Epithelial cell of prostate (primary cell): Measurements from ENCODE around the gene FITM1.

Experiments used
- DNase-seq: peaks from one replicate; pipeline ENCODE4 v3.0.0-alpha.2; 2011; ENCODE audit warnings: low read depth, low spot score
- H3K27ac ChIP-seq: fragments of 450-650 bp; 2 replicates; pipeline ENCODE4 v1.5.1; 2017; ENCODE audit warnings: mild to moderate bottlenecking

The FITM1 gene

GRCh38 chr14:24130380-24130716 lies at the start of gene FITM1:
TSS of gene FITM1 (plus strand) at chr14:24130659. CDS start at chr14:24131564, 905 bp downstream.
- no peak for DNase-seq
- no peak within 1 kb of the TSS for H3K27ac ChIP-seq

GRCh38 chr14:24080888-24081738 lies 49.3 kb upstream of the FITM1 start:
- no peak overlapping the region for H3K27ac ChIP-seq
- no peak for DNase-seq

GRCh38 chr14:24081739-24082211 lies 48.7 kb upstream of the FITM1 start:
- no peak for DNase-seq
- no peak overlapping the region for H3K27ac ChIP-seq

- DNase-seq = no peak
- H3K27ac ChIP-seq = no peak overlapping the region
Observed at GRCh38 chr14:24082411-24083080, 47.9 kb upstream of the FITM1 start.

GRCh38 chr14:24083462-24083861 lies 47.0 kb upstream of the FITM1 start:
- H3K27ac ChIP-seq = no peak overlapping the region
- no peak for DNase-seq

- H3K27ac ChIP-seq = no peak overlapping the region
- no peak for DNase-seq
Observed at GRCh38 chr14:24084440-24084839, 46.0 kb upstream of the FITM1 start.

- no peak for DNase-seq
- H3K27ac ChIP-seq = no peak overlapping the region
Observed at GRCh38 chr14:24085215-24085614, 45.2 kb upstream of the FITM1 start.

GRCh38 chr14:24086193-24086955 lies 44.1 kb upstream of the FITM1 start:
- H3K27ac ChIP-seq = no peak overlapping the region
- no peak for DNase-seq

GRCh38 chr14:24087004-24087403 lies 43.5 kb upstream of the FITM1 start:
- DNase-seq = no peak
- no peak overlapping the region for H3K27ac ChIP-seq

GRCh38 chr14:24088095-24088494 lies 42.4 kb upstream of the FITM1 start:
- DNase-seq = no peak
- no peak overlapping the region for H3K27ac ChIP-seq

- DNase-seq = no peak
- no peak overlapping the region for H3K27ac ChIP-seq
Observed at GRCh38 chr14:24089890-24090289, 40.6 kb upstream of the FITM1 start.

GRCh38 chr14:24092110-24092504 lies 38.4 kb upstream of the FITM1 start:
- no peak for DNase-seq
- no peak overlapping the region for H3K27ac ChIP-seq

GRCh38 chr14:24092505-24093206 lies 37.8 kb upstream of the FITM1 start:
- DNase-seq = no peak
- peak overlapping the region; percentile 82 for H3K27ac ChIP-seq

- no peak for DNase-seq
Observed at GRCh38 chr14:24093207-24093900, 37.1 kb upstream of the FITM1 start.

GRCh38 chr14:24093901-24094840 lies 36.3 kb upstream of the FITM1 start, which contains the start of gene PCK2:
TSS of gene PCK2 (plus strand) at chr14:24094311. CDS start at chr14:24094406, 95 bp downstream.
- H3K27ac ChIP-seq = peak within 1 kb of the TSS; percentile 82
- no peak for DNase-seq

More at GRCh38 chr14:24093207-24093900, 37.1 kb upstream of the FITM1 start:
- peak overlapping the region; percentile 82 for H3K27ac ChIP-seq

- DNase-seq = no peak
- H3K27ac ChIP-seq = peak overlapping the region; percentile 82
Observed at GRCh38 chr14:24094841-24095270, 35.6 kb upstream of the FITM1 start.

- no peak for DNase-seq
- peak overlapping the region; percentile 82 for H3K27ac ChIP-seq
Observed at GRCh38 chr14:24095271-24096068, 35.0 kb upstream of the FITM1 start.
